IMR-90 (cell line): ENCODE measurements around the gene MYH9. TPM values are rescaled to one million over a fixed set of nuclear protein-coding genes. Genes with fewer than 3 reads are reported as not detected.

Source experiments
- ATAC-seq: fragments of 200-7000 bp; cut with Tn5 transposase; 2 replicates; pipeline ENCODE4 v1.9.1; 2020; ENCODE audit warnings: low read depth, mild to moderate bottlenecking, moderate library complexity
- Bru-seq: library from RNA; stranded (reverse); fragments of 400-500 nt; gene quantifications from one replicate; lab custom pipeline; 2021; lab: Mats Ljungman, UMichigan
- BruChase-seq, 2 experiments: library from RNA; stranded (reverse); fragments of 400-500 nt; gene quantifications; one replicate each; lab custom pipeline; 2021; lab: Mats Ljungman, UMichigan
- BruUV-seq: library from RNA; stranded (reverse); fragments of 400-500 nt; replicated peaks from 2 replicates; lab custom pipeline; 2021; lab: Mats Ljungman, UMichigan
- CTCF ChIA-PET: fragments of 300-600 bp; formaldehyde crosslinking; extraction: SDS; loops from one replicate; lab custom pipeline; 2021; ENCODE audit warnings: antibody characterized with exemption; lab: Yijun Ruan, JAX
- POLR2A ChIA-PET: fragments of 300-600 bp; sonication (Branson Sonifier 250); formaldehyde crosslinking; loops from one replicate; lab custom pipeline; 2022; ENCODE audit warnings: antibody characterized with exemption; ENCODE audit not compliant: unreplicated experiment; lab: Charles Lee
- DNase-seq: peaks from one replicate; pipeline ENCODE4 v3.0.0; 2013
- H2AFZ ChIP-seq: replicated peaks from 2 replicates; pipeline ENCODE3; 2013; ENCODE audit warnings: low read length, mild to moderate bottlenecking; ENCODE audit not compliant: poor library complexity
- H2AK5ac ChIP-seq: 2 replicates; pipeline ENCODE4 v1.6.1; 2013; ENCODE audit warnings: low read depth, low read length, inconsistent platforms
- H2AK9ac ChIP-seq: replicated peaks from 2 replicates; pipeline ENCODE3; 2013; ENCODE audit warnings: mild to moderate bottlenecking, low read depth, low read length, moderate library complexity; ENCODE audit not compliant: poor library complexity
- H2BK120ac ChIP-seq: 2 replicates; pipeline ENCODE4 v1.6.1; 2013; ENCODE audit warnings: low read depth, low read length, inconsistent platforms
- H2BK15ac ChIP-seq: 3 replicates; pipeline ENCODE4 v1.6.1; 2013; ENCODE audit warnings: low read depth, low read length, inconsistent platforms
- H2BK20ac ChIP-seq: 2 replicates; pipeline ENCODE4 v1.6.1; 2013; ENCODE audit warnings: low read depth, mild to moderate bottlenecking, inconsistent platforms, low read length, moderate library complexity
- H2BK5ac ChIP-seq: 2 replicates; pipeline ENCODE4 v1.6.1; 2013; ENCODE audit warnings: mild to moderate bottlenecking, low read depth, low read length, inconsistent platforms; ENCODE audit not compliant: poor library complexity, severe bottlenecking
- H3K14ac ChIP-seq: replicated peaks from 2 replicates; pipeline ENCODE4 v1.6.1; 2013; ENCODE audit warnings: low read depth, low read length, inconsistent platforms
- H3K18ac ChIP-seq: 2 replicates; pipeline ENCODE4 v1.6.1; 2013; ENCODE audit warnings: low read depth, low read length, control low read depth
- H3K23ac ChIP-seq: 2 replicates; pipeline ENCODE4 v1.6.1; 2013; ENCODE audit warnings: low read depth, low read length, inconsistent platforms
- H3K27ac ChIP-seq: 2 replicates; pipeline ENCODE4 v1.5.1; 2013; ENCODE audit warnings: mild to moderate bottlenecking, control low read depth, low read length; ENCODE audit not compliant: insufficient read depth
- H3K27me3 ChIP-seq: 2 replicates; pipeline ENCODE4 v1.6.1; 2013; ENCODE audit warnings: low read length; ENCODE audit not compliant: control insufficient read depth, insufficient read depth
- H3K36me3 ChIP-seq: 2 replicates; pipeline ENCODE4 v1.6.1; 2013; ENCODE audit warnings: low read length, mixed read lengths; ENCODE audit not compliant: control insufficient read depth, insufficient read depth
- H3K4ac ChIP-seq: 2 replicates; pipeline ENCODE4 v1.6.1; 2013; ENCODE audit warnings: low read depth, low read length, inconsistent platforms
- H3K4me1 ChIP-seq: 2 replicates; pipeline ENCODE4 v1.6.1; 2013; ENCODE audit warnings: low read length, mixed read lengths; ENCODE audit not compliant: control insufficient read depth, insufficient read depth
- H3K4me2 ChIP-seq: 2 replicates; pipeline ENCODE4 v1.6.1; 2013; ENCODE audit warnings: low read depth, mild to moderate bottlenecking, control low read depth, low read length, moderate library complexity
- H3K4me3 ChIP-seq: 2 replicates; pipeline ENCODE4 v1.5.1; 2013; ENCODE audit warnings: low read depth, mild to moderate bottlenecking, control low read depth, low read length, moderate library complexity; ENCODE audit not compliant: insufficient read depth
- H3K56ac ChIP-seq: 2 replicates; pipeline ENCODE4 v1.6.1; 2013; ENCODE audit warnings: low read length, inconsistent platforms; ENCODE audit not compliant: insufficient read depth; ENCODE audit errors: extremely low read depth
- H3K79me1 ChIP-seq, 2 experiments: 2 replicates each; pipeline ENCODE4 v1.6.1; 2013; ENCODE audit warnings: low read length in 2 of 2, inconsistent platforms in 1 of 2, low read depth in 1 of 2
- H3K9ac ChIP-seq: 2 replicates; pipeline ENCODE4 v1.6.1; 2013; ENCODE audit warnings: low read depth, low read length, control low read depth
- H3K9me1 ChIP-seq: 2 replicates; pipeline ENCODE4 v1.6.1; 2013; ENCODE audit warnings: low read length, inconsistent platforms; ENCODE audit not compliant: insufficient read depth
- H3K9me3 ChIP-seq: 2 replicates; pipeline ENCODE4 v1.6.1; 2013; ENCODE audit warnings: low read length; ENCODE audit not compliant: control insufficient read depth, insufficient read depth
- H4K20me1 ChIP-seq: 2 replicates; pipeline ENCODE4 v1.6.1; 2013; ENCODE audit warnings: low read length, inconsistent platforms; ENCODE audit not compliant: insufficient read depth
- H4K5ac ChIP-seq: 2 replicates; pipeline ENCODE4 v1.6.1; 2013; ENCODE audit warnings: mild to moderate bottlenecking, low read depth, low read length, control low read depth
- H4K8ac ChIP-seq, 2 experiments: 2 replicates each; pipeline ENCODE4 v1.6.1; 2013; ENCODE audit warnings: low read depth in 2 of 2, low read length in 2 of 2, control low read depth in 1 of 2, inconsistent platforms in 1 of 2
- H4K91ac ChIP-seq: 2 replicates; pipeline ENCODE4 v1.6.1; 2013; ENCODE audit warnings: low read depth, low read length, inconsistent platforms; ENCODE audit not compliant: insufficient read depth
- BHLHE40 ChIP-seq: fragments of 150-350 bp; IDR thresholded peaks from 2 replicates; pipeline ENCODE4 v1.6.1; 2016; ENCODE audit warnings: mild to moderate bottlenecking, low read depth, low read length
- CHD1 ChIP-seq: IDR thresholded peaks from 2 replicates; pipeline ENCODE4 v1.6.1; 2012; ENCODE audit warnings: low read depth, low read length, improper control_type of control experiment
- MAZ ChIP-seq: IDR thresholded peaks from 2 replicates; pipeline ENCODE4 v1.6.1; 2012; ENCODE audit warnings: low read depth, mild to moderate bottlenecking, low read length, improper control_type of control experiment, moderate library complexity, borderline replicate concordance
- MXI1 ChIP-seq: IDR thresholded peaks from 2 replicates; pipeline ENCODE4 v1.6.1; 2012; ENCODE audit warnings: low read depth, mild to moderate bottlenecking, low read length, moderate library complexity, borderline replicate concordance
- POLR2A ChIP-seq: IDR thresholded peaks from 2 replicates; pipeline ENCODE4 v1.6.1; 2012; ENCODE audit warnings: mild to moderate bottlenecking, low read depth, low read length
- RAD21 ChIP-seq: IDR thresholded peaks from 2 replicates; pipeline ENCODE4 v1.6.1; 2012; ENCODE audit warnings: low read length, improper control_type of control experiment
- RFX5 ChIP-seq: IDR thresholded peaks from 2 replicates; pipeline ENCODE4 v1.8.0; 2012; ENCODE audit warnings: low read depth, mild to moderate bottlenecking, low read length, moderate library complexity
- SMC3 ChIP-seq: fragments of 150-350 bp; IDR thresholded peaks from 2 replicates; pipeline ENCODE4 v1.6.1; 2016; ENCODE audit warnings: low read depth, mild to moderate bottlenecking, antibody characterized with exemption, low read length, moderate library complexity
- WGBS, 2 experiments: methylation state at CpG; one replicate each; pipeline versions ENCODE4 v1.1.5 to v1.1.7; 2013; ENCODE audit warnings: missing lambda C conversion rate in 2 of 2; ENCODE audit not compliant: insufficient read length in 1 of 2; ENCODE audit errors: extremely low coverage in 2 of 2; 5-methylcytosine and 5-hydroxymethylcytosine counted together
- dilution Hi-C: fragments of 300-500 bp; cut with HindIII; formaldehyde crosslinking; loops from one replicate; pipeline ENCODE4 v1.14.3; 2018; ENCODE audit warnings: low sequenced_read_pairs; ENCODE audit not compliant: unreplicated experiment
- in situ Hi-C: fragments of 300-500 bp; cut with MboI; formaldehyde crosslinking; loops from 3 replicates; pipeline ENCODE4 v1.14.3; 2019; ENCODE audit warnings: low sequenced_read_pairs, inconsistent platforms, mixed read lengths
- intact Hi-C: fragments of 100-400 bp; cut with micrococcal nuclease; formaldehyde crosslinking; loops from 2 replicates; pipeline ENCODE4 v1.10.0; 2022
- long read RNA-seq: library from polyadenylated mRNA; unstranded; transcript quantifications from one replicate; pipeline ENCODE4 v2.0.0, GENCODE V29; 2021; ENCODE audit not compliant: unreplicated experiment
- polyA plus RNA-seq, 3 experiments: library from polyadenylated mRNA; depleted of rRNA; stranded (reverse); fragments of >200 nt; gene quantifications; 2 replicates each; pipeline ENCODE4 v1.2.3, GENCODE V29; 2012; ENCODE audit warnings: low replicate concordance in 1 of 3
- total RNA-seq: library from RNA; depleted of rRNA; stranded (reverse); fragments of >200 nt; gene quantifications from 2 replicates; pipeline ENCODE4 v1.2.3, GENCODE V29; 2012; rRNA removed

Gene MYH9
- total RNA-seq: 554 and 783 TPM in 2 replicates
- polyA plus RNA-seq (2012; rRNA removed): 475 and 507 TPM in 2 replicates
- polyA plus RNA-seq (2012; cell fraction: cytosol; rRNA removed): 197 and 382 TPM in 2 replicates
- polyA plus RNA-seq (2012; cell fraction: nucleus; rRNA removed; ENCODE audit: low replicate concordance): 449 and 493 TPM in 2 replicates
- Bru-seq, nascent RNA: percentile 100 among the genes with signal in this experiment
- BruChase-seq, experiment 1, labeled RNA remaining after a 6-hour chase: percentile 99 among the genes with signal in this experiment
- BruChase-seq, experiment 2, labeled RNA remaining after a 2-hour chase: percentile 99 among the genes with signal in this experiment
- long read RNA-seq, full-length matches to known transcripts: 158 of 1,019 reads
- long read RNA-seq, partial matches to known transcripts: 693 of 1,019 reads
- long read RNA-seq, other reads (novel, unspliced or antisense): 168 of 1,019 reads

GRCh38 chr22:36387959-36388726 is at the start of gene MYH9:
TSS of gene MYH9 (minus strand) at chr22:36387967. CDS start at chr22:36349236, 38,731 bp downstream.
- ATAC-seq (peak; percentile 90), DNase-seq (peak; percentile 100)
- peak within 1 kb of the TSS; percentile 96 for H2BK20ac ChIP-seq
- H2AFZ ChIP-seq: peak within 1 kb of the TSS; percentile 88
- H3K9me3 ChIP-seq: no peaks in the 10 kb centered on the region
- peak within 1 kb of the TSS; percentile 97 for H3K27ac ChIP-seq
- H2AK9ac ChIP-seq: peak within 1 kb of the TSS; percentile 96
- H4K5ac ChIP-seq: peak within 1 kb of the TSS; percentile 92
- H3K56ac ChIP-seq: peak within 1 kb of the TSS; percentile 99
- peak within 1 kb of the TSS; percentile 98 for H4K91ac ChIP-seq
- peaks cover 22% of the 10 kb centered on the region for H3K36me3 ChIP-seq
- dilution Hi-C loops: no loop called here
- H3K4me2 ChIP-seq: peak within 1 kb of the TSS; percentile 90
- H3K23ac ChIP-seq: peak within 1 kb of the TSS; percentile 100
- H4K8ac ChIP-seq: peak within 1 kb of the TSS; percentile 79 to 99
- peak within 1 kb of the TSS; percentile 100 for H3K14ac ChIP-seq
- H4K20me1 ChIP-seq: peaks cover 42% of the 10 kb centered on the region
- 2% methylated on average over 8 of the region's 52 CpGs; no CpG with 5 or more reads in 1 of the 2 experiments for WGBS, 2 experiments
- peak within 1 kb of the TSS; percentile 94 for H3K18ac ChIP-seq
- peak within 1 kb of the TSS; percentile 97 for H2BK5ac ChIP-seq
- no TSS peak for BruUV-seq
- H3K4me1 ChIP-seq: peaks cover 7% of the 10 kb centered on the region
- H3K27me3 ChIP-seq: no peaks in the 10 kb centered on the region
- POLR2A ChIA-PET: interaction anchor here (0.5 to 3.6 kb wide), 13 partner anchors 38 to 386 kb away, joined by 3 to 30 read pairs (median 4); partner anchors contain the start of gene TXN2
- peak within 1 kb of the TSS; percentile 97 for H2BK120ac ChIP-seq
- peaks cover 5% of the 10 kb centered on the region; the same call in 1 of the 2 replicates for H3K9me1 ChIP-seq
- H2BK15ac ChIP-seq: peak within 1 kb of the TSS; percentile 97
- in situ Hi-C loops: no loop called here
- peak within 1 kb of the TSS; percentile 75 for H3K4me3 ChIP-seq
- peaks cover 0 to 13% of the 10 kb centered on the region in 2 experiments; a peak in 2 of 4 replicates for H3K79me1 ChIP-seq
- intact Hi-C loops: loop anchor here (1.0 kb wide), 3 partner anchors 57 to 82 kb away; no protein-coding TSS in a partner anchor
- peak within 1 kb of the TSS; percentile 98 for H3K4ac ChIP-seq
- peak within 1 kb of the TSS; percentile 98 for H2AK5ac ChIP-seq
- H3K9ac ChIP-seq: peak within 1 kb of the TSS; percentile 99
- CTCF ChIA-PET: interaction anchor here (0.6 to 1.4 kb wide), 3 partner anchors 82 to 87 kb away, joined by 3 to 4 read pairs (median 3); no protein-coding TSS in a partner anchor
- TF ChIP-seq RFX5 (no peak), CHD1 (no peak), SMC3 (no peak), RAD21 (no peak; the same call in 1 of the 2 replicates), POLR2A (no peak), MAZ (peak; percentile 84), BHLHE40 (no peak), MXI1 (no peak; the same call in 1 of the 2 replicates)
